ENCODE results near the gene S1PR3. TPM values are rescaled to one million over a fixed set of nuclear protein-coding genes. Genes with fewer than 3 reads are reported as not detected.

S1PR3 gene
- total and polyA plus RNA-seq, 4 donors = 1.4 to 4.5 (median 2.9) TPM

DNA sequence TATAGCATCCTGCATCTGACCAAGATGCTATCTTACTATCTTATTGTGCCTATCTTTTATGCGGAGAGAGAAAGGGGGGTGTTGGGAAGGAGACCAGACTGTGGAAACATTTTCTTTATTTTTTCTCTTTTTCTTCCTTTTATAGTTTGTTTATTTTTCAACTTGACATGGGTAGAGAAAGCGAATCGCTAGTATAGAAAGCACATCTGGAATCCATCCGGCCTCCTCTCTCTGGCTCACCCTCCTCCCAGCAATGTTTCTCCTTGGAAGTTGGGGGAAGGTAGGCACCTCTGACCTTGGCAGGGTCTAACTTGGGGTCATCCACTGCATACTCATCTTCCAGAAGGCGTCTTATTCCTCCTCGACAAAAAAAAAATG, 3.9 kb downstream of the S1PR3 start:
- 88% methylated on average over 6 of the region's 6 CpGs for WGBS
- TF ChIP-seq FOXA1 (IDR thresholded peaks at IDR 0.05) (no peak), SP1 (IDR thresholded peaks at IDR 0.05) (no peak), RXRA (IDR thresholded peaks at IDR 0.05) (no peak)
- TF ChIP-seq, protein P1, sequence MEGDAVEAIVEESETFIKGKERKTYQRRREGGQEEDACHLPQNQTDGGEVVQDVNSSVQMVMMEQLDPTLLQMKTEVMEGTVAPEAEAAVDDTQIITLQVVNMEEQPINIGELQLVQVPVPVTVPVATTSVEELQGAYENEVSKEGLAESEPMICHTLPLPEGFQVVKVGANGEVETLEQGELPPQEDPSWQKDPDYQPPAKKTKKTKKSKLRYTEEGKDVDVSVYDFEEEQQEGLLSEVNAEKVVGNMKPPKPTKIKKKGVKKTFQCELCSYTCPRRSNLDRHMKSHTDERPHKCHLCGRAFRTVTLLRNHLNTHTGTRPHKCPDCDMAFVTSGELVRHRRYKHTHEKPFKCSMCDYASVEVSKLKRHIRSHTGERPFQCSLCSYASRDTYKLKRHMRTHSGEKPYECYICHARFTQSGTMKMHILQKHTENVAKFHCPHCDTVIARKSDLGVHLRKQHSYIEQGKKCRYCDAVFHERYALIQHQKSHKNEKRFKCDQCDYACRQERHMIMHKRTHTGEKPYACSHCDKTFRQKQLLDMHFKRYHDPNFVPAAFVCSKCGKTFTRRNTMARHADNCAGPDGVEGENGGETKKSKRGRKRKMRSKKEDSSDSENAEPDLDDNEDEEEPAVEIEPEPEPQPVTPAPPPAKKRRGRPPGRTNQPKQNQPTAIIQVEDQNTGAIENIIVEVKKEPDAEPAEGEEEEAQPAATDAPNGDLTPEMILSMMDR (IDR thresholded peaks at IDR 0.05; ENCODE audit: low read depth, low read length, missing input control) = no peak
- no peak overlapping the region for H3K27ac ChIP-seq (ENCODE audit: low read depth in 1 of 2, low read length in 2 of 2)
- no peak overlapping the region for H3K9ac ChIP-seq (ENCODE audit: low read depth in 1 of 2, low read length in 2 of 2)
- H3K27me3 ChIP-seq (ENCODE audit: control insufficient read depth in 4 of 4, insufficient read depth in 4 of 4, low read length in 3 of 4) = peaks cover 0 to 5% (median 2%) of the 10 kb centered on the region in 4 donors
- H3K4me1 ChIP-seq (ENCODE audit: control insufficient read depth in 4 of 4, insufficient read depth in 4 of 4, low read length in 3 of 4) = peaks cover 0 to 29% (median 22%) of the 10 kb centered on the region in 4 donors
- no peak overlapping the region for H3K4me3 ChIP-seq (ENCODE audit: low read depth in 1 of 3, low read length in 3 of 3)
- no peaks in the 10 kb centered on the region for H3K9me3 ChIP-seq (ENCODE audit: control insufficient read depth in 4 of 4, low read length in 3 of 4)
- DNase-seq (ENCODE audit: low spot score) = no peak
- no peaks in the 10 kb centered on the region for H3K36me3 ChIP-seq (ENCODE audit: control insufficient read depth in 4 of 4, insufficient read depth in 3 of 4, low read depth in 1 of 4, low read length in 3 of 4)

DNA sequence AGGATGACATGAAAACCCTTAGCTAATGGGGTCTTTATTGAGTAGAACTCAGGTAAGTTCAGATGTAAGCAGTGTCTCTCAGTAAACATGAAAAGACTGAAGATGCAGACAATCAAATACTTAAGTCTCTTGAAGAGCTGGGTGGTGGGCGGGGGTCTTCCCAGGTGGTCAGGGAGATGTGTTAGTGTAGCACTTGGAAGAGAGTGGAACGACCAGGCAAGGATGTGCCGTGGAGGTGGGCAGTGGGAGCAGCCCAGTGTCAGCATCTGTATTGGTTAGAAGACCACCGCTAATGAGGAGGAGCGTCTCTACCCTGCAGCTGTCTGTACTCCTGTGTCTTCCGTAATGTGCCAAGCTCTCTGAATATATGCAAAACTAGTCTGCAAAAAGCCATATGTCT, 4.4 kb downstream of the S1PR3 start:
- no peaks in the 10 kb centered on the region for H3K36me3 ChIP-seq (ENCODE audit: control insufficient read depth in 4 of 4, insufficient read depth in 3 of 4, low read depth in 1 of 4, low read length in 3 of 4)
- H3K27ac ChIP-seq (ENCODE audit: low read depth in 1 of 2, low read length in 2 of 2) = no peak overlapping the region
- H3K9me3 ChIP-seq (ENCODE audit: control insufficient read depth in 4 of 4, low read length in 3 of 4) = no peaks in the 10 kb centered on the region
- H3K27me3 ChIP-seq (ENCODE audit: control insufficient read depth in 4 of 4, insufficient read depth in 4 of 4, low read length in 3 of 4) = peaks cover 0 to 5% (median 2%) of the 10 kb centered on the region in 4 donors
- no peak overlapping the region for H3K9ac ChIP-seq (ENCODE audit: low read depth in 1 of 2, low read length in 2 of 2)
- 85% methylated on average over 6 of the region's 6 CpGs for WGBS
- H3K4me1 ChIP-seq (ENCODE audit: control insufficient read depth in 4 of 4, insufficient read depth in 4 of 4, low read length in 3 of 4) = peaks cover 0 to 31% (median 22%) of the 10 kb centered on the region in 4 donors
- no peak for DNase-seq (ENCODE audit: low spot score)
- TF ChIP-seq NR2F2 (IDR thresholded peaks at IDR 0.05) = no peak
- TF ChIP-seq HNF4G (IDR thresholded peaks at IDR 0.05) = no peak
- no peak for TF ChIP-seq EGR1 (IDR thresholded peaks at IDR 0.05; ENCODE audit: low read depth in 2 of 2)
- H3K4me3 ChIP-seq (ENCODE audit: low read depth in 1 of 3, low read length in 3 of 3) = no peak overlapping the region

DNA sequence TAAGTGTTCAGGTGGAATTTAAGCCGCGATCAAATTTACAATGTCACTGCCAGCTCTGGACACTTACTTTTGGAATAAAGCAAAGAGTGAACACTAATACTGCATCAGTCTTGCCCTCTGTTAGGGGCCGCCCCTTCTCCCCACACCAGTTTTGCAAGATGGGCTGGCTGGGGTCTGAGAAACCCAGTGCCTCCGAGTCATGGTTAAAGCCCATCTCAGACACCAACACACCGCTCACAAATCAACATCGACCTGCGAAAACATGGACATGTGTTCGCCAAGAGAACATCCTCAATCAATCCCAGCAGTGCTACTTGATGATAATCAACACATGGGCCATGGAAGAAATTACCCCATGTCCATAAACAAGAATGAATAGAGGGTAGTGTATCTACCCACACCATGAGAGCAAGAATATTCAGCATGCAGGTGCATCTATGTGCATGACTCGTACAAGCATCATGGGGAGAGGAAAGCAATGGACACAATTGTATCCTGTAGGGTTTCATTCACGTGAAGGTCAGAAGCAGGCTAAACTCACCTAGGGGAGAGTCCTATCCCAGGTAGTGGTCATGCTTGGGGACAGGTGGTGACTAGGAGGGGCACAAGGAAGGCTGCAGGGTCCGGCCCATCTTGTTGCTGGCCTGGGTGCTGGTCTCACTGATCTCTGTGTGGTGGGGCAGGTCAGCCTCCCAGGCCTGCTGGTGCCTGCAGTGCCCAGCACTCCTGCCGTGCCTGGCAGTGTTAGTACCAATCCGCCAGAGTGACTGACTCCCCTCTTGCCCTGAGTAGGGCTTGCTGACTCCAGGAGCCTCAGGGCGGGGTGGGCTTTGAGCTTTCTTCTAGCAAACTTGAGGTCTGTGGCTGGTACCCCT, 5.0 kb downstream of the S1PR3 start:
- TF ChIP-seq JUND (IDR thresholded peaks at IDR 0.05) (no peak), ATF3 (IDR thresholded peaks at IDR 0.05) (no peak), FOXA1 (IDR thresholded peaks at IDR 0.05) (no peak), SP1 (IDR thresholded peaks at IDR 0.05) (no peak), TAF1 (conservative IDR thresholded peaks at IDR 0.05) (no peak), FOXA2 (IDR thresholded peaks at IDR 0.05) (no peak)
- TF ChIP-seq, protein P2, sequence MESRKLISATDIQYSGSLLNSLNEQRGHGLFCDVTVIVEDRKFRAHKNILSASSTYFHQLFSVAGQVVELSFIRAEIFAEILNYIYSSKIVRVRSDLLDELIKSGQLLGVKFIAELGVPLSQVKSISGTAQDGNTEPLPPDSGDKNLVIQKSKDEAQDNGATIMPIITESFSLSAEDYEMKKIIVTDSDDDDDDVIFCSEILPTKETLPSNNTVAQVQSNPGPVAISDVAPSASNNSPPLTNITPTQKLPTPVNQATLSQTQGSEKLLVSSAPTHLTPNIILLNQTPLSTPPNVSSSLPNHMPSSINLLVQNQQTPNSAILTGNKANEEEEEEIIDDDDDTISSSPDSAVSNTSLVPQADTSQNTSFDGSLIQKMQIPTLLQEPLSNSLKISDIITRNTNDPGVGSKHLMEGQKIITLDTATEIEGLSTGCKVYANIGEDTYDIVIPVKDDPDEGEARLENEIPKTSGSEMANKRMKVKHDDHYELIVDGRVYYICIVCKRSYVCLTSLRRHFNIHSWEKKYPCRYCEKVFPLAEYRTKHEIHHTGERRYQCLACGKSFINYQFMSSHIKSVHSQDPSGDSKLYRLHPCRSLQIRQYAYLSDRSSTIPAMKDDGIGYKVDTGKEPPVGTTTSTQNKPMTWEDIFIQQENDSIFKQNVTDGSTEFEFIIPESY (IDR thresholded peaks at IDR 0.05) = no peak
- TF ChIP-seq, protein P1 (IDR thresholded peaks at IDR 0.05; ENCODE audit: low read depth, low read length, missing input control) = no peak
- H3K36me3 ChIP-seq (ENCODE audit: control insufficient read depth in 4 of 4, insufficient read depth in 3 of 4, low read depth in 1 of 4, low read length in 3 of 4) = no peaks in the 10 kb centered on the region
- DNase-seq (ENCODE audit: low spot score) = no peak
- H3K4me3 ChIP-seq (ENCODE audit: low read depth in 1 of 3, low read length in 3 of 3) = no peak overlapping the region
- peaks cover 0 to 33% (median 27%) of the 10 kb centered on the region in 4 donors for H3K4me1 ChIP-seq (ENCODE audit: control insufficient read depth in 4 of 4, insufficient read depth in 4 of 4, low read length in 3 of 4)
- peaks cover 0 to 5% (median 2%) of the 10 kb centered on the region in 4 donors for H3K27me3 ChIP-seq (ENCODE audit: control insufficient read depth in 4 of 4, insufficient read depth in 4 of 4, low read length in 3 of 4)
- no peaks in the 10 kb centered on the region for H3K9me3 ChIP-seq (ENCODE audit: control insufficient read depth in 4 of 4, low read length in 3 of 4)
- WGBS = 93% methylated on average over 14 of the region's 14 CpGs
- no peak overlapping the region for H3K9ac ChIP-seq (ENCODE audit: low read depth in 1 of 2, low read length in 2 of 2)
- no peak overlapping the region for H3K27ac ChIP-seq (ENCODE audit: low read depth in 1 of 2, low read length in 2 of 2)
